ENCODE measurements around the gene COL9A1. TPM values are rescaled to one million over a fixed set of nuclear protein-coding genes. Genes with fewer than 3 reads are reported as not detected.

Gene COL9A1
- total and polyA plus RNA-seq, 2 of the 4 experiments (the other 2 are of a cell fraction), result not detected

GRCh38 chr6:70281923-70282311, 21.0 kb downstream of the COL9A1 start:
- no peak overlapping the region for H2AK5ac ChIP-seq (ENCODE audit: low read depth, low read length)
- ATAC-seq (ENCODE audit: low read depth), result no peak
- H3K14ac ChIP-seq (replicated peaks; ENCODE audit: low read depth, low read length), result no peak overlapping the region
- in situ Hi-C loops (cut with MboI; ENCODE audit: low sequenced_read_pairs) (no loop called here), dilution Hi-C loops (cut with HindIII; ENCODE audit: low sequenced_read_pairs, unreplicated experiment) (no loop called here), intact Hi-C loops (cut with micrococcal nuclease) (no loop called here)
- H3K4me2 ChIP-seq (ENCODE audit: low read depth, low read length), result no peak overlapping the region
- H3K27ac ChIP-seq (ENCODE audit: insufficient read depth, low read length), result no peak overlapping the region
- ChIA-PET CTCF (no interaction called here), POLR2A (ENCODE audit: unreplicated experiment) (no interaction called here)
- no peak overlapping the region for H2BK15ac ChIP-seq (ENCODE audit: low read depth, low read length)
- H4K20me1 ChIP-seq (ENCODE audit: insufficient read depth, low read length), result no peaks in the 10 kb centered on the region
- H3K79me1 ChIP-seq (ENCODE audit: low read depth in 1 of 2, low read length in 2 of 2), result no peaks in the 10 kb centered on the region
- H3K9me1 ChIP-seq (ENCODE audit: insufficient read depth, low read length), result no peaks in the 10 kb centered on the region
- no peak for DNase-seq
- no peak overlapping the region for H2BK120ac ChIP-seq (ENCODE audit: low read depth, low read length)
- no peak overlapping the region for H4K5ac ChIP-seq (ENCODE audit: low read depth, low read length)
- WGBS, 2 experiments (ENCODE audit: extremely low coverage in 2 of 2, insufficient read length in 1 of 2), result no CpG with 5 or more reads among the region's 8 CpGs
- no peak overlapping the region for H3K4ac ChIP-seq (ENCODE audit: low read depth, low read length)
- no peaks in the 10 kb centered on the region for H3K9me3 ChIP-seq (ENCODE audit: control insufficient read depth, insufficient read depth, low read length)
- H3K18ac ChIP-seq (ENCODE audit: low read depth, low read length), result no peak overlapping the region
- H2AK9ac ChIP-seq (replicated peaks; ENCODE audit: low read depth, low read length, poor library complexity), result no peak overlapping the region
- no peak overlapping the region for H2BK20ac ChIP-seq (ENCODE audit: low read depth, low read length)
- no peak overlapping the region for H3K23ac ChIP-seq (ENCODE audit: low read depth, low read length)
- TF ChIP-seq MXI1 (IDR thresholded peaks at IDR 0.05; ENCODE audit: borderline replicate concordance, low read depth, low read length) (no peak), POLR2A (IDR thresholded peaks at IDR 0.05; ENCODE audit: low read depth, low read length) (no peak), RCOR1 (IDR thresholded peaks at IDR 0.05; ENCODE audit: insufficient replicate concordance, low read length) (no peak), MAZ (IDR thresholded peaks at IDR 0.05; ENCODE audit: borderline replicate concordance, low read depth, low read length) (no peak), USF2 (IDR thresholded peaks at IDR 0.05; ENCODE audit: low read depth, low read length) (no peak), SMC3 (IDR thresholded peaks at IDR 0.05; ENCODE audit: low read depth, low read length) (no peak), CEBPB (IDR thresholded peaks at IDR 0.05; ENCODE audit: low read depth, low read length) (no peak)
- TF ChIP-seq, protein P1, sequence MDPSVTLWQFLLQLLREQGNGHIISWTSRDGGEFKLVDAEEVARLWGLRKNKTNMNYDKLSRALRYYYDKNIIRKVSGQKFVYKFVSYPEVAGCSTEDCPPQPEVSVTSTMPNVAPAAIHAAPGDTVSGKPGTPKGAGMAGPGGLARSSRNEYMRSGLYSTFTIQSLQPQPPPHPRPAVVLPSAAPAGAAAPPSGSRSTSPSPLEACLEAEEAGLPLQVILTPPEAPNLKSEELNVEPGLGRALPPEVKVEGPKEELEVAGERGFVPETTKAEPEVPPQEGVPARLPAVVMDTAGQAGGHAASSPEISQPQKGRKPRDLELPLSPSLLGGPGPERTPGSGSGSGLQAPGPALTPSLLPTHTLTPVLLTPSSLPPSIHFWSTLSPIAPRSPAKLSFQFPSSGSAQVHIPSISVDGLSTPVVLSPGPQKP (IDR thresholded peaks at IDR 0.05; ENCODE audit: borderline replicate concordance, low read depth, low read length), result no peak
- H3K36me3 ChIP-seq (ENCODE audit: control insufficient read depth, insufficient read depth, low read length), result no peaks in the 10 kb centered on the region
- no peaks in the 10 kb centered on the region; the same call in 1 of the 2 replicates for H3K4me1 ChIP-seq (ENCODE audit: control insufficient read depth, insufficient read depth, low read length)
- no peak overlapping the region for H3K4me3 ChIP-seq (ENCODE audit: insufficient read depth, low read depth, low read length)
- H4K8ac ChIP-seq (ENCODE audit: low read depth in 2 of 2, low read length in 2 of 2), result no peak overlapping the region
- no peak overlapping the region for H3K56ac ChIP-seq (ENCODE audit: extremely low read depth, insufficient read depth, low read length)
- no peak overlapping the region for H3K9ac ChIP-seq (ENCODE audit: low read depth, low read length)
- BruUV-seq (replicated peaks), result no TSS peak
- peaks cover 24% of the 10 kb centered on the region for H3K27me3 ChIP-seq (ENCODE audit: control insufficient read depth, insufficient read depth, low read length)
- H2BK5ac ChIP-seq (ENCODE audit: low read depth, low read length, poor library complexity, severe bottlenecking), result no peak overlapping the region
- H4K91ac ChIP-seq (ENCODE audit: insufficient read depth, low read depth, low read length), result no peak overlapping the region
- H2AFZ ChIP-seq (replicated peaks; ENCODE audit: low read length, poor library complexity), result no peak overlapping the region
